CD4-positive, alpha-beta T cell treated with Interleukin-4 for 1 hour (primary cell): ENCODE measurements around the gene SWAP70.
A peak's percentile ranks its signal among the peaks of the same experiment; 100 is the strongest.
"Not testable (repeated sequence)": the region's sequence is repeated elsewhere in the genome, so short reads cannot be mapped to it uniquely, and the experiment has no call there.

Experiments used
- DNase-seq, 2 donors: peaks; one replicate each; pipeline ENCODE4 v3.0.0-alpha.2; 2020 to 2022

Gene SWAP70

GRCh38 chr11:9726321-9727022 is 62.6 kb downstream of the SWAP70 start:
- DNase-seq: no peak

GRCh38 chr11:9728058-9728457 is 64.2 kb downstream of the SWAP70 start:
- DNase-seq: no peak

GRCh38 chr11:9731256-9731655 is 67.4 kb downstream of the SWAP70 start:
- DNase-seq: no peak

- DNase-seq: no peak
Observed at GRCh38 chr11:9732453-9732852, 68.6 kb downstream of the SWAP70 start.

DNA sequence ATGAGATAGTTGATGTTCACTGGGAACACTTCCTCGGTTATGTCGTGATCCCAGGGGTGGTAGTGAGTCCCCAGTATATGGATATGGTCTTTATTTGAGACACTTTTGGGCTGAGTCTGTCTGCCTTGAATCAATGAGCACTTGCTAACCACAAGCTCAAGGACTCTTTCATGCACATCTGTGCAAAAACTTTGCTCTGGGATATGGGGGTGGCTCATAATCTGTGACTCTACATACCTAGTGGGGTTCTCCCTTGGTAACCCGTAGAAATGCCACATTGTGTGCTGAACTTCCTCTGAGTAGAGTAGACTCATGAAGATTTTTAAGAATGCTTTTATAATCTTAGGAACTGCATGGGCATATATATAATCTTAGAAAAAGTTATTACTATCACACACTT is 69.3 kb downstream of the SWAP70 start:
- no peak for DNase-seq

DNA sequence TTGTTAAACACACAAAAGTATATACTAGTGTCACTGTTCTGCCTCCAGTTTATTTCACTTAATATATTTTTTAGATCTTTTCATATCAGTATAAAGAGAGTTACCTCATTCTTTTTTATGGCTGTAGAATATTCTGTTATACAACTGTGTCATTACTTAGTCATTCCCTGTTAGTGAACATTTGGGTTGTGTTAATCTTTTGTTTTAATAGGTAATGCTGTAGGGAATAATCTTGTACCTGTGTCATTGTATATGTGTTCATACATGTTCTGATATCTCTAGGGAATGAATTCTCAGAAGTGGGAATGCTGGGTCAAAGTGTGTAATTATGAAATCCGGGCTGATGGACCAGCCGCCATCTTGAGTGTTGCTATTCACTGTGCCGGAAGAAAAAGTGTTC is 71.4 kb downstream of the SWAP70 start:
- DNase-seq: no peak

DNA sequence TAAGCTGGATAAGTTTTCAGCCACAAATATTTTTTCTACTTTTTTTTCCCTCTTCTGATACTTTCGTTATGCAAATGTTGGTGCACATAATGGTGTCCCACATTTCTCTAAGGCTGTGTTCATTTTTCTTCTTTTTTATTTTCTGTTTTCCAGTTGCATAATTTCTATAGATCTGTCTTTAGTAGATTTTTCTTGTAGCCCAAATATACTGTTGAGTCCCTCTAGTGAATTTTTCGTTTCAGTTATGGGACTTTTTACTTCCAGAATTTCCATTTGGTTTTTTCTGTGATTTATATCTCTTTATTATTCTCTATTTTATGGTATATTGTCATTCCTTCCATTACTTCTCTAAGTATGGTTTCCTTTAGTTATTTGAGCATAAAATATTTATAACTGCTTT is 72.0 kb downstream of the SWAP70 start:
- DNase-seq: no peak

DNA sequence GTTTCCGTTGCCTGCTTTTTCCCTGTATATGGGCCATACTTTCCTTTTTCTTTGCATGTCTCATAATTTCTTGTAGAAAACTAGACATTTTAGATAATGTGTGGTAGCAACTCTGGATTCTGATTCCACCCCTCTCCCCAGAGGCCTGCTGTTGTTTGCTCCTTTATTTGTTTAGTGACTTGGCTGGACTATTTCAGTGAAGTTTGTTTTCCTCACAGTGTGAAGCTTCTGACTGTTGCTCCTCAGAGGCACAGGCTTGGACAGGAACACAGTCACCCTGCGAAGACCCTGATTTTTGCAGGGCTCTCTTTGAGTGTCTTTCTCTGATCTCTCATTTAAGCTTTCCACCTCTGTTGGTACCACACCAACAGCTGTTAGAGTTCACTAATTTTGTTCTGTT is 72.5 kb downstream of the SWAP70 start:
- no peak for DNase-seq

GRCh38 chr11:9738116-9738515 is 74.2 kb downstream of the SWAP70 start:
- DNase-seq: no peak

- no peak for DNase-seq
Observed at GRCh38 chr11:9738707-9739106, 74.8 kb downstream of the SWAP70 start.

DNA sequence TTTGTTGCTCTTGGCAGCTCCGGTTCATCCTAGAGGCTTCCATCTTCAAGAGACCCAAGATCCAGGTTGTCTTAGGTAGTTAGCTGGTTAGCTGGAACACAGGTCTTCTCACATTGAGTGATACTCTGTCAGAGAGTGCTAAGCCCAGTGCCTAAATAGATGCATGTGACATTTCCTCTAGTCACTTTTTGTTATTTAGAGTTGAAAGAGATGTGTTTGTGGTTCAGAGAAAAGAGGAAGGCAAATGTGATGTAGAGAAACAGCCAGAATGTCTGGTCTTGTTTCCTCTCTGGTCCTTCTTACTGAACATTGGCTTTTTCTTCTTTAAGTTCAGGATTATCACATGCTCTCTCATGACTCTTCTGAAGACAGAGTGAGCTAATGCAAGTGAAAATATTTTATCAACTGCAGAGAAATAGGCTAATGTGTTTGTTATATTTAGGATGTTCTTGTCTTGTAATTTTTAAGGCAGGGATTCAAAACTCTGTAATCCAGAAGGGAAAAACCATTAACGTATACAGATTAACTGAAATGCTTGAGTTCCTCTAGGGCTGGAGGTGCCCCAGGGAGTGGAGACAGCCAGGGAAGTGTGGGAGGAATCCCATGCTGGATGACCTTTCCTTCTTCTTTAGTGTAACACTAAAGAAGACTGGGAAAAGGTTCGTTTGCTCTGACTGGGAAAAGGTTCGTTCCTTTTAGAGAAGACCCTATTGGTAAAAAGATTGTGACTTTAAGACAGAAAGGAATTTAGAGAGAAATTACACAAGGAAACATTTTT is 75.4 kb downstream of the SWAP70 start:
- peak in 1 of 2 donors; percentile 53 for DNase-seq

GRCh38 chr11:9740202-9740883 is 76.5 kb downstream of the SWAP70 start:
- DNase-seq: no peak

GRCh38 chr11:9741260-9741659 is 77.4 kb downstream of the SWAP70 start:
- no peak for DNase-seq

GRCh38 chr11:9743512-9743911 is 79.6 kb downstream of the SWAP70 start:
- DNase-seq: not testable (repeated sequence)

- DNase-seq: peak in 1 of 2 donors; percentile 47
Observed at GRCh38 chr11:9745411-9746211, 81.7 kb downstream of the SWAP70 start.

DNA sequence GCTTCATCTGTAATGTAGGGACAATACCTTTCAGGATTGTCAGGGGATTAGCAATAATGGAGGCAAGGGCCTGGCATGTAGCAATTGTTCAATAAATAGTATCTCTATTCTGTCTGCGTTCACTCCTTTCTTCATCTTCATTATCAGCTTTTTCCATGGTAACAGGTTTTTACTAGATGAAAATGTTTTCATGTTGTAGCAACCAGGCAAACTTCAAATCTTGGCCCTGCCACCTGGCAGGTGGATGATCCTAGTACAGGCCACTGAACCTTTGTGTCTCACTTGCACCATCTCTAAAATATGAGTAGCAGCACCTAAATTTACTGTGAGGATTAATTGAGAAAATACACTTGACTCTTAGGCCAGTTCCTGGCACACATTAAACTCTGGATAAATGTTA is 83.4 kb downstream of the SWAP70 start:
- DNase-seq: no peak

DNA sequence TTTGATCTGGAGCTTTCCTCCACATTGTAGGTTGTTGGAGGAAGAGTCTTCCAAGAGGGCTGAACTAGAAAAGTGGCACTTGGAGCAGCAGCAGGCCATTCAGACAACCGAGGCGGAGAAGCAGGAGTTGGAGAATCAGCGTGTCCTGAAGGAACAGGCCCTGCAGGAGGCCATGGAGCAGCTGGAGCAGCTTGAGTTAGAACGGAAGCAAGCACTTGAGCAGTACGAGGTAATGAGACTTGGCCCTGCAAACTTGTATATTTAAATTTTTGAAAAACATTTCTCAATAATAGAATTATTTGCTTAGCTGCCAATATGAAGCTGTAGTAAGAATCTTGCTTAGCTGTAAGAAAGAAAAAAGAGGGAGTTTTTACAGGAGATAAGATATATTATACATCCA is 84.0 kb downstream of the SWAP70 start:
- DNase-seq: no peak

GRCh38 chr11:9748361-9748970 is 84.6 kb downstream of the SWAP70 start:
- DNase-seq: peak; percentile 75 to 83

DNA sequence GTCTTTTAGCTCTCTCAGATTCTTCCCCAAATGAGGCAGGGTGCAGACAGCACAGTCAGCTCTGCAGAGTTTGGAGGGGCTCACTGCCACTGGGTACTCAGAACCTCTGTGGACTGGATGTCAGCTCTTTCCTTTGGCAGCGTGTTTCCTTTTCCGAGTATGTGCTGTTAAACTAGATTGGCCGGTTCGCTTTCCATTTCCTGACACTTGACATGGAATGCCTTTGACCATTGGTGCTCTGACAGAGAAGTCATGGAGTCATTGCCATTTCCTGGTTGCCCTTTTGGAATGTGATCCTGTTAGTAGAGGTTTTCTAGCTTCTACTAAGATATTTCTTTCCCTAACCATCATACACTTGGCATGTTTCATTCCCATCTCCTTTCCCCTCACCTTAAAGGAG is 86.7 kb downstream of the SWAP70 start:
- DNase-seq: no peak

DNA sequence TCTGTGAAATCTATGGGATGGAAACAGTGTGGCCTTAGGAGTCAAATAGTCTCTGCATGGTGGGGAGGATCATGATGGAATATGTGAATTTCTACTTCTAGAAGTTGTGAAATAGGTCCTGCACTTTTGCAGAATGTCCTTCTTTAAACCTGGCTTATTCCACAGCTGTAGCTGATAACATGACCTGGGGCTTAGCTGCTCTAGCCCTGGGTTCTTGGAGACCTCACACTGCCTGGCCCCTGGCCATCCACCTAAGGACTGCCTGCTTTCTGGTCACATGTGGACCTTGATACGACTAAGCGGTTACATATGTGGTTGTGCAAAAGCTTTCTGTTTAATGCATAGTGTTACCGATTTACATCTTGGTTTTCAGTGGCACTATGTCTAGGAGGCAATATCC is 88.2 kb downstream of the SWAP70 start:
- no peak for DNase-seq

GRCh38 chr11:9753021-9753420 is 89.1 kb downstream of the SWAP70 start:
- no peak for DNase-seq

GRCh38 chr11:9754010-9754471 is 90.2 kb downstream of the SWAP70 start:
- DNase-seq: no peak
